ENCODE data around the gene DVL2.

DVL2 gene

DNA sequence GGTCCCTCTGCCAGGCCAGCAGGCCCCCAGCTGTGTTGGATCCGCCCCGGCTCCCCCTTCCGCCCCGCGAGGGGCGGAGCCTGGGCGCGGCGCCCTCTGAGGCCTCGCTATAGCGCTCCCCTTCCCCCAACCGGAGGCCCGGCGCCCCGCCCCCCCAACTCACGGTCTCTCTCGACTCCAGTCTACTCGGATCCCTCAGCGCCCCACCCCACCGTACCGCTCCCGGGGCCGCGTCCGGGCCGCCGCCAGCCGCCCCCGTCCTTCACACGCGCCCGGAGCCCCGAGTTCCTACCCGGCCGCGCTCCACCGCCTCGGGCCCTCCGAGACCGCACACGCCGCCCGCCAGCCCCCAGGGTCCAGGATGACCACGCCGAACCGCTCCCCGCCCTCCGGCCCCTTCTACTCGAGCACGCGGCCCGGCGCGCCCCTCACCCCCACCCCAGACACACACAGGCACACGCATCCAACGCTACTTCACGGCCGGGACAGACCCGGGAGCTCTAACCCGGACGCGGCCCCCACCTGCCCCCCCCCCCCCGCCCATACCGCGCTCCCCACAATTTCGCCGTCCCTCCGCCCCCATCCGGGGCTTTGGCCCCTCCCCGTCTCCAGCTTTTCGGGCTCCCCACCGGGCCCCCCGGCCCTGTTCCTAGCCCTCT is 3.6 kb upstream of the DVL2 start:
- DNase-seq (ENCODE audit: low read depth): no peak

DNA sequence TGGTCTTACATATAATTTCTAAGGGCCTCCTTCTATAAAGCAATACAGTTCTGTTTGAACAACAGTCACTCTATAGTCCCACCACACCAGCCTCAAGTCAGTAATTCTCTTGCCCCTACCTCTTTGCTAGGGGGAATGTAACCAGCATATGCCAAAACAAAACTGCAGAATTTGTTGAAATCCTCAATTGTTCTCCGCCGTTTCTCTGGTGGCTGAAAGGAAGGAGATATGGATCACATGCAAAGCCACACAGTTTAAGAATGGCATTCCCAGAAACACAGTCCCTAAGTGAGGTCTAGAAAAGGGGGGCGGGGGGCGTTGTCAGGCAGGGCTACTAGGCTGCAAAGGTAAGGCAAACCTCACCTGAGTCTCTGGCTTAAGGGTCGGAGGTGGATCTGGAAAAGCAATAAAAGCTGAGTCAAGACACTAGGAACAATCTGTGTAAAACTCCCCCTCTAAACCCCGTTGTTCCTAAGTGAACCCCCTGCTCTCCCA is 3.0 kb upstream of the DVL2 start:
- no peak for DNase-seq (ENCODE audit: low read depth)

DNA sequence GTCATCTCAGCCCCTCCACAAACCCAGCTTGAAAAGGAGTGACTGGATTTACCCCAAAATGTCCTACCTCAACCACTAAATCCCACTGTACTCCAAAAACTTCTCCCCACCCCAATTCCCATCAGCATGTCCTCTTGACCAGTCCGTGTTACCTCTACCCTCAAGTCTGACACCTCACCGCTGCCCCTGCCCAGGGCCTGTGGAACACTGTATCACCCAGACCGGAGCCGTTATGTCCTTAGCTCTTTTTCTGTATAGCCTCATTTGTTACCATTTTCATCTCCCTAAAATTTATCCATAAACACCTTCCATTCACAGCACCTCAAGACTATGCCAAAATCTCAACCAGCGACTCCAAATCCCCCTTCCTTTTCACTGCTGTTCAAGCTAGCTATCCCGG is 2.5 kb upstream of the DVL2 start:
- DNase-seq (ENCODE audit: low read depth): no peak

DNA sequence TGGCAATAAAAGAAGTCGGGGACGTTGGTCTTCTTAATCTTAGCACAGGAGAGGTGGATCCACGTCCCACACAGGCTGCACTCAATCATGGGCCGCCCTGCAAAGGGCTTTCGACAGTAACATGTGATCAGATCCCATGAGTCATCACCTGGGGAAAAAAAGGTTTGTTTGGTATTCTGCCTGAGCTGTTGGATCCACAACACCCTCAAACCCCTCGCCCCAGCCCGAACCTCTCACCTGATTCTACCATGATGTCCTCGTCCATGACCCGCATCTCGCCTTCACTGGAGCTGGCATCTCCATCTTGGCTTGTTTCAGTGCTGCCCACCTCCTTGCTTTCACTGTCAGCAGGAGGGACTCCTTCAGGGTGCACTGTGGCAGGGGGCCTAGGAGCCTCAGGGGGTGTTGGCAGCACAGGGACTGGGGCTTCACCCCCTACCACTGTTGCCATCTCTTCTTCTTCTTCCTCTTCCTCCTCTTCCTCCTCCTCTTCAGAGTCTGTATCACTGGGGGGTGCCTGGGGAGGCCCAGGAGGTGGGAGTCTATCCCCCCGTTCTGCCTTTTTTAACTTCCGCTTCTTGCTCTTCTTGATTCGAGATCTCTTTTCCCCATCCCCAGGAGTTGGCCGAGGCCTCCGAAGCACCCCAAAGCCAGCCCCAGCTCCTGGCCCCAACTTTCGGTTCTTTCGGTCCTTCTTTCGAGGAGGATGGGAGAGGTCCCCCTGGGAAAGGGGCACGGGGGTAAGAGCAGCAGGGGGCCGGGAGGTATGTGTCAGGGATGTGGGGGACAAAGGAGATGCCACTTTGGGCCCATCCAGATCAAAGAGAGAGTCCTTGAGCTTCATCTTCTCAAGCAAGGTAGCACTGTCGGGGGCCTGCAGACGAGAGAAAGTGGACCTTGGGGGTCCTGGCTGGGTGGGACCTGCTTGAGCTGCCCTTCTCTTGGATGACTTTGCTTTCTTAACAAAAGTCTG is 1.7 kb upstream of the DVL2 start:
- DNase-seq (ENCODE audit: low read depth): no peak

DNA sequence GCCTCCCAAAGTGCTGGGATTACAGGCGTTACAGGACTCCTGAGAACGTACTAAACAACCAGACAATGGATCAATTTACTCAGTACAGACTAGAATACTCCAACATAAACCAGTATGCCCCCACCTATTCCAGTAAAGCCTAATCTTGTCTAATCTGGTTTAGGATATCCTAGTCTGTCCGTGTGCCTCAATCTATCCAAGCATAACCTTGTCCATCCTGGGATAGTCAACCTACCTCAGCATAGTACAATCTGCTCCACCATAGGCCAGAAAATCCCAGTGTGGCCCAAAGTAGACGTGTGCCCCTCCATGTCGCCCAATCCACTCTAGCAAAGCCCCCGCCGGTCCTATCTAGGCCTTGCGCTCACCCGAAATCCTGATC is 625 bp downstream of the DVL2 start:
- no peak for DNase-seq (ENCODE audit: low read depth)

DNA sequence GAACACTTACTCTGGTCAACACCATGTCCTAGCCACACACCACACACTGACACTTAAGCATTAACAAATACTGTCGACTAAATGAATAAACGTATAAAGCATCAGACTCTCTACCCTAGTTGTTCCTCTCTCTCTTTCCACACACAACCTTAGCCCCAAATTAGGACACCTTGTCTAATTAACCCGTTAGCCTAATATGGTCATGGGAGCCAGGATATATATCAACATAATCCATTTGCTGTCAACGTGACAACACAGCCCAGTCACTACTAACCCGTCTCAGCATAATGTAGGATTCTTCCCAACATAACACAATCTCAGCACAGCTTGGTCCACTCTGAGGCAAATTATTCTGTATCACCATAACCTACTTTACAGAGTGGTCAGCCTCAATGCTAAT is 2.2 kb downstream of the DVL2 start:
- DNase-seq (ENCODE audit: low read depth): no peak

DNA sequence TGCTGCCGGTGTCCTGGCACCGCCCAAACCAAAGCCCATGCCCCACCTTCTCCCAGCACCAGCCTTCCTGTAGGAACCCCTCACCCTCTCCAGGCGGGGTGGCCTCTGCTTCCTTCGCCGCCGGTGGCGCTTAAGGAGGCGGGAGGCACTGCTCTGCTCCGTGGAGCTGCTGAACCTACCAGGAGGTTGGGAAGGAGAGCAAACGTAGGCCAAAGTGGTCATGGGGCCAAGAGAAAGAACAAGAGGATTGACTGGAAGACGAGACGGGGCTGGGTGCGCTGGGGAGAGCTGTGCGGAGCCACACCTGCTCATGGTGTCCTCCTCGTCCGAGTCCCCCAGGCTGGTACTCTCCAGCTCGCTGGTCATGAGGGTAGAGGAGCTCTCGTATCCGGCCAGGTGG is 4.8 kb downstream of the DVL2 start:
- no peak for DNase-seq (ENCODE audit: low read depth)

DNA sequence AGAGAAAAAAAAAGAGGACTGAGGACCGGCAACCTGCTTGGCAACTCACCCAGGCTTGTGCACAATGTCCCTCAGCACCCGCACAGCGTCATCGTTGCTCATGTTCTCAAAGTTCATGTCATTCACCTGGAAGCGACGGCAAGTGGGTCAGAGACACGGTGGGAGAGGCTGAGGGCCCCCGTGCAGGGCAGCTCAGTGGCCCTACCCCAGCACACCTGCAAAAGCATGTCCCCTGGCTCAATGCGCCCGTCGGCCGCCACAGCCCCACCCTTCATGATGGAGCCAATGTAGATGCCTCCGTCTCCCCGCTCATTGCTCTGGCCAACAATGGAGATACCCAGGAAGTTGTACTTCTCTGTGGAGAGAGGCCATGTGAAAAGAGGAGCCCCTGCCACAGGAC is 5.4 kb downstream of the DVL2 start:
- DNase-seq (ENCODE audit: low read depth): no peak

DNA sequence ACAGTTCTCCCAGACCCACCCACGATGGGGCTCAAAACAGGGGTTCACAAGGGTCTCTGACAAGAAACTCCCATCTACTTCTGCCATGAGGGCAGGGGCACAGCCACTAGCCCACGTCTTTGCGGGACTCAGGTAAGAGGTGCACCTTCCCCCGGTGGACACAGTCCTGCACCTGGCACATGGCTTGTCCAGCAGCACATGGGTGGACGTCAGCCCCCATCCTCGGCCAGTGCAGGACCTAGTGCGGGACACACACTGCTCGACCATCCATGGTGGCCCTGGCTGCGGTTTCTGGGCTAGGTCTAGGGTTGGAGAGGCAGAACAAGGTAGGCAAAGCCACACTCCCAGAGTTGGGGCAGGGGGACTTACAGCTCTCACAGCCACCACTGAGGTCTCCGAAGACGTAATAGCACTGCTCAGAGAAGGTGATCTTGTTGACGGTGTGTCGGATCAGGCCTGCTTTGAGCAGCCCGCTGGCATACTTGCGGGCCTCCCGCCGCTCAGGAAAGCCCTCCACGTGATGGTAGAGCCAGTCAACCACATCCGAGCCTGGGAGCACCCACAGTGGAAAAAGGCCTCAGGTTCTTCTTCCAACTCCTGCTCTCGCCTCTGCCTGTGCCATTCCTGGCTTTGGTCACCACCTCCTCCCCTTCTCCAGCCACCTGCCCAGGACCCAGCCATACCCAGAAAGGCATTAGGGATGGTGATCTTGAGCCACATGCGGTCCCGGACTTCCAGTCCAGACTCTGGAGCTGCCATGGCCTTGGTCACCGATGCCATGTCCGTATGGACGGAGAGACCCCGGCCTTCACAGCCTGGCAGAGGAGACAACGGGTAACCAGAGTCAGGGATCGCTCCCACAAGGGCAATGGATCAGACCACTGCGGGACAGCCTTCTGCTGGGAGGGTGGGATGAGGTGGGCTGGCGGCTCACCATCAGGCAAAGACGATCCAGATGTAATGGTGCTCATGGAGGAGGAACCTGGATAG is 7.3 kb downstream of the DVL2 start:
- DNase-seq (ENCODE audit: low read depth): no peak

DNA sequence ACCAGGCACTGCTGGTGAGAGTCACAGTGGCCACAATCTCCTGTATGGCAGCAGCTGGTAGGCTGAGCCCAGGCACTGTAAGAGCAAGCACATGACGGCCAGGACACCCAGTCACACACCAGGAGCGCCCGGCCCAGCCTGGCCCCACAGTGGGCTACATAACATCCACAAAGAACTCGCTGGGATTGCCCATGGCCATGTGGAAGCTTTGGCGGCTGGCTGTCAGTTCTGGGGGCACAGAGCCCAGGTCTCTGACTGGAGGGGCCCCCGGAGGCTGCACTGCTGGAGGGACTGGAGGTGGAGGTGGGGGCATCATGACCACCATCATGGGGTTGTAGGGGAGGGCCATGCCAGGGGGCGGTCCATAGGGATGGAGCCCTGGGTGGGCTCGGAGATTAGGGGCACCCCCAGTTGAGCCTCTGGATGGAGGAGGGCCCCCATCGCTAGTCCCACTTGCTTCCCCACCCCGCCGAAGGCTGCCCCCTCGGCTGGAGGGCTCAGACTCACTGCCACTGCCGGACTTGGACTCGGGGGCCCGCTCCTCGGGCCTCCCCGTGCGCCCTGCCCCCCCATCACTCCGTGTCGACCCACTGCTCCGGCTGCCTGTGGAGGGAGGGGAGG is 8.5 kb downstream of the DVL2 start:
- DNase-seq (ENCODE audit: low read depth): no peak

DNA sequence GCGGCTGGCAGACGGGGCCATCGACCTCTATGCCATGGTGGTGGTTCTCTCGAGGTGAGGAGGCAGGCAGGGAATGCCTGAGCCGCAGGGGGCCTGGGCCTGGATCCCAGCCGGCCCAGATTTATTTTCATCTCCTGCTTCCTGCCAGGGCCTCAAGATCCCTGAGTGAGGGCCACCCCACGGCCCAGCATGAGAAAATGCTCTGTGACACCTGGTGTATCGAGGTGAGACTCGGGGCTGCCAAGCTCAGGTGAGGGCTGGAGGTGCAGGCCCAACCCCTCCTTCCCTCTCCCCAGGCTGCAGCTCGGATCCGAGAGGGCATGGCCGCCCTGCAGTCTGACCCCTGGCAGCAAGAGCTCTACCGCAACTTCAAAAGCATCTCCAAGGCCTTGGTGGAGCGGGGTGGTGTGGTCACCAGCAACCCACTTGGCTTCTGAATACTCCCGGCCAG is 9.6 kb downstream of the DVL2 start:
- DNase-seq (ENCODE audit: low read depth): no peak

DNA sequence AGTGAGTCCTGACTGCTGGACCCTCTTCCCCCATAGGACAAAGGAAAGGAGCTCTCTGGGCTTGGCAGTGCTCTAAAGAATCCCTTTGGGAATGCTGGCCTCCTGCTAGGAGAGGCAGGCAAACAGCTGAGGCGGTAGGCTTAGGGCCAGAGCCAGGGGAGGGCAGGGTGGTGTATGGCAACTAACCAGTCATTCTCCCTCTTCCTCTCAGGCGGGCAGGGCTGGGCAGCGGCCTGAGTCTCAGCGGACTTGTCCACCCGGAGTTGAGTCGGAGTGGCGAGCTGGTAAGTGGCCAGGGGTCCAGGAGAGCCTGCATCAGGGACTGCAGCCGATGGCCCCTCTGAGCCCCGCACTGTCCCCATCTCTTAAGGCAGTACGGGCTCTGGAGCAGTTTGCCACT is 10.2 kb downstream of the DVL2 start:
- DNase-seq (ENCODE audit: low read depth): no peak

DNA sequence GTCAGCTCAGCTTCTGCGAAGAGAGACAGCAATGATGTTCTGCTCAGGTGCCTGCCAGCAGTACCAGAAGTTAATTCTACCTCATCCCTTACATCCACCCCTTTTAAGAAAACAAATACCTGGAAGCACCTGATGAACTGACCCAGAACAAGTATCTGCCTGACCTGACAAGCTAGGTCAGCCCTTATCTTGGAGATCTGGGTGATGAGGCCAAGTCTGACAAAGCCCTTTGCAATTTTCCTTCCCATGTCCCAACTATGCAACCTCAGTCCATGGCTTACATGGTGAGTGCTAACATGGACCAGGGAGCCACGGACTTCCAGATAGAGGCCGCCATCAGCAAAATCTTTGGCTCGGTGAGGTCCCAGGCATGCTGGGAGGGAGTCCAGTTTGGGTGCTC is 10.9 kb downstream of the DVL2 start:
- DNase-seq (ENCODE audit: low read depth): no peak

DNA sequence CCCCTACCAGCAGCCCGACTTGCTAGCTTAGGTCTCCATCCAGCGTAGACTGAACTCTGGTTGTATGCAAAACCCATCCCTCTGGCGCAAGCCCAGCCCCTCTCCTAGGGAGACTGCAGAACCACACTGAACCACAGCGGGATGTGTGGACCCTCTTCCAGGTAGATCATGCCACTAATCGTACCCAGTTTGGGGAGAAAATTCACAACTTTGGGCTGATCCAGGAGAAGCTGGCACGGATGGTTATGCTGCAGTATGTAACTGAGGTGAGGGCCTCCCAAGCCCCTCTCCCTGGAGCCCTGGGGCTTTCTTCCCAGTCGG is 11.4 kb downstream of the DVL2 start:
- no peak for DNase-seq (ENCODE audit: low read depth)

DNA sequence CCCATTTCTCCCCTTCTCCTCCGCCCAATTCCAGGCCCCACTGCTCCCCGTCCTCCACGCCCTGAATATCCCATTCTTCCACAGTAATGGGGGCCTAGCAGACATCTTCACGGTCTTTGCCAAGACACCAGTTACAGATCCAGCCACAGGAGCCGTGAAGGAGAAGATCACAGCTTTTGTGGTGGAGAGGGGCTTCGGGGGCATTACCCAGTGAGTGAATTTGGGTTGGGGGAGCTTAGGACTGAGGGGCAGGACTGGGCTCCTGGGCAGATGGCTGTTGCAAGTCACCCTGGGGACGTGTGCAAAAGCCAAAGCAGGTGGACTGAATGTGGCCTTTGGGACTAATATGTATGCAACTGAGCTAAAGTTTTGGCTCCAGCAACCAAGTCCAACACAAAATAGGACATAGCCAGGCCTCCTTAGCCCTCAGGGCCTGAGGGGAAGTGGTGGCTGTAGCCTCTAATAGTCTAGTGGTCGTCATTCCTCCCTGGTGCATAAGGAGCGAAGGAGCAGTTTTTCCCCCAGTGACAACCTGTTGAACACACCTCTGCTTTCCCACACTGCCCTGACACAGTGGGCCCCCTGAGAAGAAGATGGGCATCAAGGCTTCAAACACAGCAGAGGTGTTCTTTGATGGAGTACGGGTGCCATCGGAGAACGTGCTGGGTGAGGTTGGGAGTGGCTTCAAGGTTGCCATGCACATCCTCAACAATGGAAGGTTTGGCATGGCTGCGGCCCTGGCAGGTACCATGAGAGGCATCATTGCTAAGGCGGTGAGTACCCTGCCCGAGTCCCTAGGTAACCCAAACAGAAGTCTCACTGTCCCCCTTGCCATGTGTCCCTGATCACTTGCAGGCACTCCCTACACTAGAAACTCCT is 12.0 kb downstream of the DVL2 start:
- DNase-seq (ENCODE audit: low read depth): no peak

DNA sequence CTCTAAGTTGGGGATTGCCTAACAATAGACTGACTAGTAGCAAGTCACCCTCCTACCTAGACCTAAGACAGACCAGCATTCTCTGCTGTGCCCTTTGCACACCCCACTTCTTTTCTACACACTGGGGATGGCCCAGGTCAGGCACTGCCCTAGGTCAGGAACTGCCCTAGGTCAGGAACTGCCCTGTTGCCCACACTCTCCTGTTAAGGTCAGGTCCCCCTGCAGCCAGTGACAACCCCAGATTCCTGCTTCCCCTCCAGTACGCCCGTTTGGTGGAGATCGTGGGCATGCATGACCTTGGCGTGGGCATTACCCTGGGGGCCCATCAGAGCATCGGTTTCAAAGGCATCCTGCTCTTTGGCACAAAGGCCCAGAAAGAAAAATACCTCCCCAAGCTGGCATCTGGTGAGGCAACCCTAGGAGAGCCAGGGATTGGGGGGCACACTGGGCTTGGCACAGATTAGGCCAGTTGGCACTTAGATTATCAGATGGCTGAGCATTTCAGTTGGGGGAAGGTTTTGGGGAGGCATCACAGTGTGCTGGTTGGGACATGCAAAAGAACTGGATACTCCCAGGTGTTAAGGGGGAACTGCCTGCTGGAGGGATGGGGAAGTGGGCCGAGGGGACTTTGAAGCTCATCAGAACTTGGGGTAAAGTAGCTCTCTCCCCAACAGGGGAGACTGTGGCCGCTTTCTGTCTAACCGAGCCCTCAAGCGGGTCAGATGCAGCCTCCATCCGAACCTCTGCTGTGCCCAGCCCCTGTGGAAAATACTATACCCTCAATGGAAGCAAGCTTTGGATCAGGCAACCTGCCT is 12.8 kb downstream of the DVL2 start:
- DNase-seq (ENCODE audit: low read depth): no peak

DNA sequence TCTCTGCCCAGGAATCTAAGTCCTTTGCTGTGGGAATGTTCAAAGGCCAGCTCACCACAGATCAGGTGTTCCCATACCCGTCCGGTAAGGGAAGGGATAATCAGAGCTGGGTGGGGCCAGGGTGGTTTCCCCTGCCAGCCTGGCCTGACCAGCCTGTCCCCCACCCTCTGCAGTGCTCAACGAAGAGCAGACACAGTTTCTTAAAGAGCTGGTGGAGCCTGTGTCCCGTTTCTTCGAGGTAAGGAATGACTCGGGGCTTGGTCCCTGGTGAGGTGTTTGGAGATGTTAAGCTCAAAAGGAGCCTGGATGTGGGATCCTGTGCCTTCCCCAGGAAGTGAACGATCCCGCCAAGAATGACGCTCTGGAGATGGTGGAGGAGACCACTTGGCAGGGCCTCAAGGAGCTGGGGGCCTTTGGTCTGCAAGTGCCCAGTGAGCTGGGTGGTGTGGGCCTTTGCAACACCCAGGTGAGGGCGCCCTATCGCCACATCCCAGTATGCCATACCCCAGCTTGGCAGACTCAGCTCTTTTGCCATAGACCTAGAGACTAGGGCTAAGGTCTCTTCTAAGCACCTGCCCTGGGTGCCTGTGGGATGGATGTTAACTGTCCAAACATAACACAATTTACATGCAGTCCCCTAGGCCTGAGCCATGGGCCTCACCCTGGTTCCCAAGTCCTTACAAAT is 13.6 kb downstream of the DVL2 start:
- DNase-seq (ENCODE audit: low read depth): no peak

DNA sequence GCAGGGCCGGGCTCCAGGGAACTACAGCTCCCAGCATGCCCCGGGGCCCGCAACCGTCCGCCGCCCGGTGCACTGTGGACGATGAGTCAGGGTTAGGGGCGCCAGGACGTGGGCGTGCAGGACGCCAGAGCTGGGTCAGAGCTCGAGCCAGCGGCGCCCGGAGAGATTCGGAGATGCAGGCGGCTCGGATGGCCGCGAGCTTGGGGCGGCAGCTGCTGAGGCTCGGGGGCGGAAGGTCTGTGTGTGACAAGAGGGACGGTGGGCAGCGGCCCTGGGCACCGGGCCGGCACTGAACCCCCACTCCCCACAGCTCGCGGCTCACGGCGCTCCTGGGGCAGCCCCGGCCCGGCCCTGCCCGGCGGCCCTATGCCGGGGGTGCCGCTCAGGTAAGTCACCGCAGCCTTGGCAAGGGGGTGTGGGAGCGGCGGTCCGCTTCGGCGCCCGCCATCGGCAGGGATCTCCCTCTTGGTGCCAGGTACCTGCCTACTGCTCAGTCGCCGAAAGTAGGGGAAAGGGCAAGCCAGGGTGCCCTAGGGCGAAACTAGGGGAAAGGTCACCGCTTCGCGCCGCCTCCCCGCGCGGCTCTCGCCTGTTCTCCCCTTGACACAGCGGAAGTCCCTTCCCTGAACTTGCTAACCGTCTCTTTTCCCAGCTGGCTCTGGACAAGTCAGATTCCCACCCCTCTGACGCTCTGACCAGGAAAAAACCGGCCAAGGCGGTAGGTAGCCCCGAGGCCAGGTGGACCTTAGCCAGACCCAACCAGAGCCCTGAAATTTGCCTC is 14.3 kb downstream of the DVL2 start, which contains the start of the genes ACADVL and DLG4:
Gene ACADVL, plus strand, starts transcription at position 127 of the 781 bp plus-strand sequence. Its CDS starts 47 bp downstream, at position 174.
Gene DLG4, minus strand, starts transcription at position 25 of the 781 bp plus-strand sequence.
- no peak for DNase-seq (ENCODE audit: low read depth)

Measured in HS-5 (cell line).